Measurements from ENCODE around the gene UTP4. TPM values are rescaled to one million over a fixed set of nuclear protein-coding genes. Genes with fewer than 3 reads are reported as not detected.

The UTP4 gene
- total and polyA plus RNA-seq, 2 of the 8 experiments (the other 6 are each of a cell fraction or from before 2014, with no cell fraction given): 101 to 118 TPM

DNA sequence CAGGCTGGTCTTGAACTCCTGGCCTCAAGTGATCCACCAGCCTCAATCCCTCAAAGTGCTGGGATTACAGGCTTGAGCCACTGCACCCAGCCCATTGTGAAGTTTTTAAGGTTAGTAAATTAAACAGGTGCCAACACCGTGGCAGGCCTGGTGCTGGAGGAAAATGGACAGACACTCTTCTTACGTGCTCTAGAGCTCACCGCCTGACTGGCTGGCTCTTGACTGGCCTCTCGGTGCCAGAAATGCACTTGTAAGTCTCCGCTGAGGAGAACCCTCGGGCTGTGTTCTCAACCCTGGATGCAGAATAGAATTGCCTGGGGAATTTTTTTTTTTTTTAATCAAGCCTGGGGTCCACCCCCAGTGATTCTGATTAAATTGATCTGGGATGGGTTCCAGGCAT is 37.3 kb upstream of the UTP4 start (continued):
- no peak for TF ChIP-seq CHD7 (IDR thresholded peaks at IDR 0.05; ENCODE audit: insufficient replicate concordance, low read length)
- TF ChIP-seq POLR2A (IDR thresholded peaks at IDR 0.05; ENCODE audit: control extremely low read depth in 1 of 2, low read depth in 2 of 2, low read length in 2 of 2): no peak

Measured in H1 (cell line).